HG03460 (cell line): ENCODE data around the gene SFMBT1.

ENCODE experiments used
- ATAC-seq: cut with Tn5 transposase; IDR thresholded peaks from one replicate; pipeline ENCODE4 v1.9.1; 2021; ENCODE audit not compliant: unreplicated experiment

Gene SFMBT1

DNA sequence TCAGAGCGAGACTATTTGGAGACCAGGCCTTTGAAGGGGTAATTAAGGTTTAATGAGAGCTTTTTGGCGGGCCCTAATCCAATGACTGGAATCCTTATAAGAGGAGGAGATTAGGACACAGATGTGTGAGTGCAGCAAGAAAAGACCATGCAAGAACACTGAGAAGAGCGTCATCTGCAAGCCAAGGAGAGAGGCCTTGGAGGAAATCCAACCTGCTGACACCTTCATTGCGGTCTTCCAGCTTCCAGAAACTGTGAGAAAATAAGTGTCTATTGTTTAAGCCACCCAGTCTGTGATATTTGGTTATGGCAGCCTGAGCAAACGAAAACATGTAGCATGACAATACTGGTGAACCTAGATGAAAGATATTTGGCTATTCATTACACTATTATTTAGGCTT is 188.0 kb downstream of the SFMBT1 start:
- ATAC-seq: no peak

DNA sequence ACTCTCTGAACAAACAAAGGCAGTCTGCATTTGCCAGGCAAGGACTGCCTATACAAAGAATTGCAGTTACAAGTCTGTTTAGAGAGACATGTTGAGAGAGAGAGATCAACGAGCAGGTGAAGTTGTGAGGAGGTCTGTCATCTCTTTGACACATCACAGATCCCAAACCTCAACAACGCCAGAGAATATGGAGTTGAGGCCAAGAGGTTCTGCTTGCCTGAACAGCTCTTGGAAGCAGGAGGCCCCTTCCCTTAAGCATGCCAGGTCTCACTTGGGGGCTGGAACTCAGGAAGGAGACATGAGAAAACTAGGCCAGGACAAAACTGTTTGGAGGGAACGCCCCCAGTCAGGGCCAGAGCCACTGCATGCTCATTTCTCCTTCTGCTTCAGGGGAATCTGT is 188.7 kb downstream of the SFMBT1 start:
- ATAC-seq: no peak

DNA sequence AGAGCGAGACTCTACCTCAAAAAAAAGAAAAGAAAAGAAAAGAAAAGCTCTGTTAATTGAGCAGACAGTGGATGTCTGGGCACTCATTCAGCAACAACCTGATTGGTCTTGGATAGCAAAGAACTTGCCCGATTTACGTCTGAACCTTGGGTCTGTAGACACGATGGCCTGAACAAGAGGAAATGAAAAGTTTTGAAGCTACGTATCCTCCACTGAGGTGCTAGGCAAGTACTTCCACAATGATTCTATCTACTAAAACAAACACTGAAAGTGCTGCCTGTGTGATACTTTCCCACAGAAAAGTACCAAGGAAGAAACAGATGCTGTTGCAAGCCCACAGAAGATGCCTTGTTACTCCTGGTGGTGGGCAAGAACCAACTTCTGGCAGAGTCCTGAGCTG is 189.2 kb downstream of the SFMBT1 start:
- no peak for ATAC-seq

DNA sequence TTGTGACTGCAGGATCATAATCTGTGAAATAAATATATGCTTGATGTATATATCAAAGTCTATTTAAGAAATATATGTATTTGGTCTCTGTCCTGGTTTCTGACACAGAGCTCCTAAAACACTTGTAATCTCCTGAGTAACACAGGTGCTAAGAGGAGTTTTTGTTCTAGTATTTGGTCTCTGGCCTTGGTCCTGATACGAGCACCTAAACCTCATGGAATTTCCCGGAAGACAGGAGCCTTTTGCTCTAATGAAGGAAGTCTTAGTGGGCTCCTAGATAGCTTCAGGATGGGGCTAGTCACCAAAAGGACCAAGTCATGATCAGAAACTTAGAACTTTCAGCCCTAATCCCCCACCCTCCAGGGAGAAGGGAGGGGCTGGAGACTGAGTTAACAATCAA is 191.9 kb downstream of the SFMBT1 start:
- no peak for ATAC-seq
